ENCODE data around the gene ACSL3.
"Not testable (repeated sequence)": the region's sequence is repeated elsewhere in the genome, so short reads cannot be mapped to it uniquely, and the experiment has no call there.

Gene ACSL3

GRCh38 chr2:222976521-222977061 is 115.8 kb downstream of the ACSL3 start:
- DNase-seq (ENCODE audit: low read depth in 2 of 2) = no peak

DNA sequence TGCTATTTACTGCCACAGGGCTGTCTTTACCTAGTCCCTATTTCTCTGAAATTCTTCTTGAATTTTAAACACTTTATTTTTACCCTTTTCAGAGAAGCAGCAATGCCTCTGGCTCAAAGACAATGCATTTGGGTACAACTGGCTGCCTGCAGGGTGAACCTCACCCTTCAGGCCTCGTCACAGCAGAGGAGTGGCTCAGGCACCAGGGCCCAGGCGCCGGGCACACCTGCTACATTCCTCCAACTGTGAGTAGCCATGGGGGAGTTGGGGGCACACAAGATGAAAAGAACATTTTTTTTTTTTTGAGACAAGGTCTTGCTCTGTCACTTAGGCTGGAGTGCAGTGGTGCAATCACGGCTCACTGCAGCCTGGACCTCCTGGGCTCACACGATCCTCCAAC is 116.3 kb downstream of the ACSL3 start:
- no peak for DNase-seq (ENCODE audit: low read depth in 2 of 2)

- no peak for DNase-seq (ENCODE audit: low read depth in 2 of 2)
Observed at GRCh38 chr2:222978850-222979249, 118.0 kb downstream of the ACSL3 start.

DNA sequence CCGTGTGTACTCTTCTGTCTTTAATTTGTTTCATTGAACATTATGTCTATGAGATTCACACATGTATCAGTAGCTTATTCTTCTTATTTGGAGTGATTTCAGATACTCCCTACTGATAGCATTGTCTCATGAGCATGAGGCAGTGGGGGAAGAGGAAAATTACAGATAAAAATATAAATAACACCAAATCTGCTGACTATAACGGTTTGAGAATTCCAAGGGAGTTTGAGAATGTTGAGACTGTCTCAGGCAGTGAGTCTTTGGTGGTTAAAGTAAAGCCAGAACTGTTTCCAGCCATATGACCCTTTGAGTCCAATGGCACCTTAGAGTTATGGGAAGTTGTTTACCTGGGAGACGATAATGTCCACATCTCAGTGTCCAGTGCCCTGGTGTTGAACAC is 118.6 kb downstream of the ACSL3 start:
- DNase-seq (ENCODE audit: low read depth in 2 of 2) = no peak

- DNase-seq (ENCODE audit: low read depth in 2 of 2) = no peak
Observed at GRCh38 chr2:222982010-222982908, 121.4 kb downstream of the ACSL3 start.

DNA sequence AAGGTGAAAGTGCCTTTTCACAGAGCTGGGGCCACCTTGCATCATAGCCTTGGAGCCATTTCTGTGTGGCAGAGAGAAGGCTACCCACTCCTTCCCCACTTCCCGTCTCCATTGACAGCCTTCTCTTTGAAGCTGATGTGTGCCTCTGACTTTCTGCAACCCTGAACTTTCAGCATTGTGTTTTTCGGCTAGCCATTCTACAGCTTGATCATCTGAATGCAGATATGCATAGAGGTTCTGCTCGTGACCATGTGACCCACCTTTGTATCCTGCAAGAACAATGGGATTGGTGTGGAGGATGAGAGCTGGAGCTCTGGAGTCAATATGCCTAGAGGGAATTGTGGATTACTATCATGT is 122.1 kb downstream of the ACSL3 start:
- no peak for DNase-seq (ENCODE audit: low read depth in 2 of 2)

DNA sequence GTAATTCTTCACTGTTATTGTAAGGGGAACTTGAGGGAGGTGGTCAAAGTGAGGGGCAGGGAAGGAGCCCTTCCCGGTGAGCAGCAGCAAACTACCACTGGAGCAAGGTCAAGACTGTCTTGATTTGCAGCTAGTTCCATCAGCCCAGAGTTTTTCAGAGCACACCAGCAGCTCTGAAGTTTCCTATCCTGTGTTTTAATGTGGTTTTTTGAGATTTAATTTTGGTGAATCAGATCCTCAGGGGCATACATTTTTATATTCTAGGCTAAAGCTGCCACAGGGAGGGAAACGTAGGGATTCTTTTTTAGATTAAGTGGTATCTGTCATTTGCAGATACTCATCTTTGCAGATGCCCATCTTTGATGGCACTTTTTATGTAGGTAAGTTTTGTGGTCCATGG is 124.1 kb downstream of the ACSL3 start:
- DNase-seq (ENCODE audit: low read depth in 2 of 2) = no peak

DNA sequence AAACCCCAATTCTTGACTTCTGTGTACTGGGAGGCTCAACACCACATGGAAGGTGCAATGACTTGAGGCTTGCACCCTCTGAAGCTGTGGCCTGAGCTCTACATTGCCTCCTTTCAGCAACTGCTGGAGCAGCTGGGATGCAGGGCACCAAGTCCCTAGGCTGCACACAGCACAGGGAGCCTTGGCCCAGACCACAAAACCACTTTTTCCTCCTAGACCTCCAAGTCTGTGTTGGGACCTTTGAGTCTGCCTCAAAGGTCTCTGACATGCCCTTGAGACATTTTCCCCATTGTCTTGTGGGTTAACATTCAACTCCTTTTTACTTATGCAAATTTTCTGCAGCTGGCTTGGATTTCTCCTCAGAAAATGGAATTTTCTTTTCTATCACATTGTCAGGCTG is 128.6 kb downstream of the ACSL3 start:
- DNase-seq (ENCODE audit: low read depth in 2 of 2) = no peak

- not testable (repeated sequence) for DNase-seq (ENCODE audit: low read depth in 2 of 2)
Observed at GRCh38 chr2:222990206-222990605, 129.4 kb downstream of the ACSL3 start.

DNA sequence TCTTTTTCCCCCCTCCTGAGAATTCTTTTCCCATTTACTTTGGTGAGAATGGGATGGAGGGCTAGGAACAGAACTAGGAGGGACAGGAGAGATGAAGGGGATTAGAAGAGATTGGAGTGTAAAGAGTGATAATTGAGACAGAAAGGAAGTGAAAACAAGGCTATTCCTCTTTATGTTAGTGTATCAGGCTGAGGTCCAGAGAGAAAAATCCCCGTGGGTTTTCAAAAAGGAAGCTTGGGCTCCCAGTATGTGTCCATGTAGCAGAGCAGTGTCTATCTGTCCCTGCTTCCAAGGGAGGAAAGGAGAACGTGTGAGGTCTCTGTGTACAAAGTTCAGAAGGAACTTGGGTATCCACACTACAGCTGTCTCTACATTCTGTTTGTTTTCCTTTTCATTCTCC is 131.3 kb downstream of the ACSL3 start:
- DNase-seq (ENCODE audit: low read depth in 2 of 2) = no peak
